Glutamatergic neuron (in vitro differentiated cells): Measurements from ENCODE around the gene SNORC. TPM values are rescaled to one million over a fixed set of nuclear protein-coding genes. Genes with fewer than 3 reads are reported as not detected.

ENCODE experiments used
- DNase-seq: peaks from one replicate; pipeline ENCODE4 v3.0.0; 2022
- H3K27ac Mint-ChIP-seq: one replicate; pipeline ENCODE4 v1.8.0; 2020; ENCODE audit warnings: mild to moderate bottlenecking, mixed read lengths, inconsistent platforms; ENCODE audit not compliant: unreplicated experiment
- H3K27me3 Mint-ChIP-seq: one replicate; pipeline ENCODE4 v1.8.0; 2020; ENCODE audit warnings: mild to moderate bottlenecking, moderate library complexity, mixed read lengths, inconsistent platforms; ENCODE audit not compliant: unreplicated experiment
- H3K36me3 Mint-ChIP-seq: one replicate; pipeline ENCODE4 v1.8.0; 2020; ENCODE audit warnings: mild to moderate bottlenecking, mixed read lengths, inconsistent platforms; ENCODE audit not compliant: unreplicated experiment
- H3K4me1 Mint-ChIP-seq: one replicate; pipeline ENCODE4 v1.8.0; 2020; ENCODE audit warnings: mild to moderate bottlenecking, low read depth, mixed read lengths, inconsistent platforms; ENCODE audit not compliant: unreplicated experiment
- H3K4me3 Mint-ChIP-seq: one replicate; pipeline ENCODE4 v1.8.0; 2020; ENCODE audit warnings: mild to moderate bottlenecking, mixed read lengths, inconsistent platforms; ENCODE audit not compliant: unreplicated experiment
- H3K9me3 Mint-ChIP-seq: one replicate; pipeline ENCODE4 v1.8.0; 2020; ENCODE audit warnings: mild to moderate bottlenecking, moderate library complexity, mixed read lengths, inconsistent platforms; ENCODE audit not compliant: unreplicated experiment
- total RNA-seq: library from RNA; stranded (reverse); fragmentation: NEBNext Ultra II Directional; extraction: Animal tissue kit (Norgen Biotek cat#: 25700); gene quantifications from one replicate; pipeline ENCODE4 v1.2.1, GENCODE V29; 2021; ENCODE audit not compliant: unreplicated experiment
- TF ChIP-seq, protein P1 (sequence below): fragments of 200-600 bp; sonication (generic); IDR thresholded peaks from one replicate; pipeline ENCODE4 v1.5.0; 2021; ENCODE audit not compliant: partially characterized antibody, unreplicated experiment

SNORC gene
- total RNA-seq, 1 donor from 2014 or later = 2.4 TPM

GRCh38 chr2:232888099-232888836 lies 18.2 kb downstream of the SNORC start:
- Mint-ChIP-seq H3K27ac (peak overlapping the region; percentile 56), H3K36me3 (no peaks in the 10 kb centered on the region), H3K9me3 (peaks cover 8% of the 10 kb centered on the region), H3K4me1 (peaks cover 3% of the 10 kb centered on the region), H3K4me3 (no peak overlapping the region), H3K27me3 (peaks cover 9% of the 10 kb centered on the region)
- DNase-seq = no peak
- TF ChIP-seq, protein P1, sequence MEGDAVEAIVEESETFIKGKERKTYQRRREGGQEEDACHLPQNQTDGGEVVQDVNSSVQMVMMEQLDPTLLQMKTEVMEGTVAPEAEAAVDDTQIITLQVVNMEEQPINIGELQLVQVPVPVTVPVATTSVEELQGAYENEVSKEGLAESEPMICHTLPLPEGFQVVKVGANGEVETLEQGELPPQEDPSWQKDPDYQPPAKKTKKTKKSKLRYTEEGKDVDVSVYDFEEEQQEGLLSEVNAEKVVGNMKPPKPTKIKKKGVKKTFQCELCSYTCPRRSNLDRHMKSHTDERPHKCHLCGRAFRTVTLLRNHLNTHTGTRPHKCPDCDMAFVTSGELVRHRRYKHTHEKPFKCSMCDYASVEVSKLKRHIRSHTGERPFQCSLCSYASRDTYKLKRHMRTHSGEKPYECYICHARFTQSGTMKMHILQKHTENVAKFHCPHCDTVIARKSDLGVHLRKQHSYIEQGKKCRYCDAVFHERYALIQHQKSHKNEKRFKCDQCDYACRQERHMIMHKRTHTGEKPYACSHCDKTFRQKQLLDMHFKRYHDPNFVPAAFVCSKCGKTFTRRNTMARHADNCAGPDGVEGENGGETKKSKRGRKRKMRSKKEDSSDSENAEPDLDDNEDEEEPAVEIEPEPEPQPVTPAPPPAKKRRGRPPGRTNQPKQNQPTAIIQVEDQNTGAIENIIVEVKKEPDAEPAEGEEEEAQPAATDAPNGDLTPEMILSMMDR = no peak

- peak; percentile 5 for DNase-seq
- no peaks in the 10 kb centered on the region for H3K36me3 Mint-ChIP-seq
- no peak overlapping the region for H3K4me3 Mint-ChIP-seq
- peaks cover 8% of the 10 kb centered on the region for H3K9me3 Mint-ChIP-seq
- H3K27me3 Mint-ChIP-seq = peaks cover 9% of the 10 kb centered on the region
- H3K27ac Mint-ChIP-seq = no peak overlapping the region
- TF ChIP-seq, protein P1 = no peak
- peaks cover 3% of the 10 kb centered on the region for H3K4me1 Mint-ChIP-seq
Measured at GRCh38 chr2:232888839-232889529, 18.9 kb downstream of the SNORC start.

GRCh38 chr2:232889876-232890401 lies 19.9 kb downstream of the SNORC start:
- TF ChIP-seq, protein P1 = no peak
- H3K9me3 Mint-ChIP-seq = peaks cover 6% of the 10 kb centered on the region
- H3K36me3 Mint-ChIP-seq = no peaks in the 10 kb centered on the region
- H3K27ac Mint-ChIP-seq = no peak overlapping the region
- H3K4me3 Mint-ChIP-seq = no peak overlapping the region
- DNase-seq = no peak
- peaks cover 9% of the 10 kb centered on the region for H3K27me3 Mint-ChIP-seq
- peaks cover 3% of the 10 kb centered on the region for H3K4me1 Mint-ChIP-seq

DNA sequence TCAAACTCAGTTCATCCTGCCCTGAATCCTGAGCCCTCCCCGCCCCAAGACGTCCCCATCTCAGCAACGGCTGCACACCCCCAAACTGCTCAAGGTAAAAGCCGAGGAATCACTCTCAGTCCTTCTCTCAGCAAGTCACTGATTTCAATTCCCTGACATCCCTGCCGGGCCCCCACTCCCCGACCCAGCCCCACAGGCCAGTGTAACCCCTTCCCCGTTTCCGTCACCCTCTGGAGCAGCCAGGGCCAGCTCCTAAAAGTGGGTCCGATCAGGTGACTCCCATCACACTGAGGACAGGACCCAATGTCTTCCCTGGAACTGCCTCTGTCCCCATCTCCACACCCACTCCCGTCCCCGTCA lies 20.5 kb downstream of the SNORC start:
- Mint-ChIP-seq H3K4me1 (peaks cover 3% of the 10 kb centered on the region), H3K36me3 (no peaks in the 10 kb centered on the region), H3K4me3 (no peak overlapping the region), H3K27me3 (peaks cover 9% of the 10 kb centered on the region), H3K27ac (no peak overlapping the region), H3K9me3 (peaks cover 6% of the 10 kb centered on the region)
- TF ChIP-seq, protein P1 = no peak
- DNase-seq = peak; percentile 5
